ENCODE data around the gene NDUFV2. TPM values are rescaled to one million over a fixed set of nuclear protein-coding genes. Genes with fewer than 3 reads are reported as not detected.

Gene NDUFV2
- total and polyA plus RNA-seq, 2 of the 13 experiments (the other 11 are each of a cell fraction or from before 2014, with no cell fraction given), result 216 to 299 TPM

GRCh38 chr18:9136315-9137155, 34.0 kb downstream of the NDUFV2 start, which contains the start of gene ANKRD12 (continued):
- TF ChIP-seq ZBTB39 (CRISPR knock-in tag; IDR thresholded peaks at IDR 0.05) (no peak), HNRNPUL1 (IDR thresholded peaks at IDR 0.05; ENCODE audit: low read depth, low read length) (no peak; the same call in 1 of the 2 replicates), GLI4 (CRISPR knock-in tag; IDR thresholded peaks at IDR 0.05; ENCODE audit: borderline replicate concordance) (0 out of 2 replicates have a peak, but pooled peaks have one; percentile 15), TAF1 (CRISPR knock-in tag; IDR thresholded peaks at IDR 0.05) (peak; percentile 72; the same call in 1 of the 2 replicates), ZNF850 (CRISPR knock-in tag; conservative IDR thresholded peaks at IDR 0.05) (no peak), HNF4A (CRISPR knock-in tag; IDR thresholded peaks at IDR 0.05) (no peak), CSRNP1 (CRISPR knock-in tag; IDR thresholded peaks at IDR 0.05) (peak; percentile 66; the same call in 1 of the 2 replicates), ZNF670 (CRISPR knock-in tag; IDR thresholded peaks at IDR 0.05; ENCODE audit: borderline replicate concordance) (0 out of 2 replicates have a peak, but pooled peaks have one; percentile 38), SETDB1 (CRISPR knock-in tag; IDR thresholded peaks at IDR 0.05; ENCODE audit: borderline replicate concordance) (no peak), IRF9 (CRISPR knock-in tag; IDR thresholded peaks at IDR 0.05; ENCODE audit: borderline replicate concordance) (0 out of 2 replicates have a peak, but pooled peaks have one; percentile 57), PHF8 (CRISPR knock-in tag; IDR thresholded peaks at IDR 0.05) (peak; percentile 89), SMAD9 (CRISPR knock-in tag; IDR thresholded peaks at IDR 0.05) (no peak), RARG (CRISPR knock-in tag; IDR thresholded peaks at IDR 0.05; ENCODE audit: low read depth) (0 out of 2 replicates have a peak, but pooled peaks have one; percentile 78), HMGXB3 (CRISPR knock-in tag; IDR thresholded peaks at IDR 0.05; ENCODE audit: borderline replicate concordance) (peak; percentile 9; the same call in 1 of the 2 replicates), RAD21 (CRISPR knock-in tag; IDR thresholded peaks at IDR 0.05) (no peak), PRMT3 (CRISPR knock-in tag; IDR thresholded peaks at IDR 0.05; ENCODE audit: borderline replicate concordance, low read depth) (peak; percentile 88; the same call in 1 of the 2 replicates)
